ENCODE data around the gene CFAP20DC.
"Not testable (repeated sequence)": the region's sequence is repeated elsewhere in the genome, so short reads cannot be mapped to it uniquely, and the experiment has no call there.

GRCh38 chr3:58704304-58704703 lies 345.5 kb downstream of the CFAP20DC start:
- TF ChIP-seq NFE2L2 (conservative IDR thresholded peaks at IDR 0.05; ENCODE audit: low read length); JUNB (IDR thresholded peaks at IDR 0.05); MYC (IDR thresholded peaks at IDR 0.05; ENCODE audit: borderline replicate concordance, low read length); POLR2A (IDR thresholded peaks at IDR 0.05; ENCODE audit: low read length); NR3C1 (IDR thresholded peaks at IDR 0.05); CTCF (IDR thresholded peaks at IDR 0.05); EP300 (IDR thresholded peaks at IDR 0.05): not testable (repeated sequence)

All from A549 (cell line).